H4 (cell line): ENCODE results near the gene OXER1. TPM values are rescaled to one million over a fixed set of nuclear protein-coding genes. Genes with fewer than 3 reads are reported as not detected.
A peak's percentile ranks its signal among the peaks of the same experiment; 100 is the strongest.
"Not testable (repeated sequence)": the region's sequence is repeated elsewhere in the genome, so short reads cannot be mapped to it uniquely, and the experiment has no call there.

Experiments used
- DNase-seq: peaks from one replicate; pipeline ENCODE4 v3.0.0-alpha.2; 2015; ENCODE audit warnings: low spot score
- total RNA-seq: library from RNA; depleted of rRNA; stranded (reverse); fragments of >200 nt; shearing (Covaris generic); gene quantifications from 2 replicates; pipeline ENCODE4 v1.2.3, GENCODE V29; 2014

OXER1 gene
- total RNA-seq, 1 experiment from 2014 or later = not detected

- no peak for DNase-seq
Measured at GRCh38 chr2:42752816-42753813, 10.8 kb downstream of the OXER1 start.

GRCh38 chr2:42752314-42752713 is 11.6 kb downstream of the OXER1 start:
- DNase-seq = no peak

GRCh38 chr2:42748840-42749239 is 15.1 kb downstream of the OXER1 start:
- no peak for DNase-seq

GRCh38 chr2:42747422-42747821 is 16.5 kb downstream of the OXER1 start:
- no peak for DNase-seq

GRCh38 chr2:42744545-42745082 is 19.3 kb downstream of the OXER1 start:
- no peak for DNase-seq

- no peak for DNase-seq
Measured at GRCh38 chr2:42743659-42743990, 20.3 kb downstream of the OXER1 start.

GRCh38 chr2:42742740-42743658 is 20.9 kb downstream of the OXER1 start:
- no peak for DNase-seq

GRCh38 chr2:42741140-42741539 is 22.8 kb downstream of the OXER1 start:
- no peak for DNase-seq

- DNase-seq = no peak
Measured at GRCh38 chr2:42736598-42737322, 27.2 kb downstream of the OXER1 start.

- no peak for DNase-seq
Measured at GRCh38 chr2:42733852-42734251, 30.1 kb downstream of the OXER1 start.

- not testable (repeated sequence) for DNase-seq
Measured at GRCh38 chr2:42731316-42731715, 32.6 kb downstream of the OXER1 start.

GRCh38 chr2:42726680-42727079 is 37.3 kb downstream of the OXER1 start:
- no peak for DNase-seq

- DNase-seq = no peak
Measured at GRCh38 chr2:42725657-42726056, 38.3 kb downstream of the OXER1 start.

- DNase-seq = no peak
Measured at GRCh38 chr2:42724886-42725285, 39.0 kb downstream of the OXER1 start.

- no peak for DNase-seq
Measured at GRCh38 chr2:42723465-42723864, 40.5 kb downstream of the OXER1 start.

- DNase-seq = peak; percentile 57
Measured at GRCh38 chr2:42722320-42723190, 41.4 kb downstream of the OXER1 start.

GRCh38 chr2:42721898-42722297 is 42.0 kb downstream of the OXER1 start:
- DNase-seq = no peak

- no peak for DNase-seq
Measured at GRCh38 chr2:42714686-42715085, 49.2 kb downstream of the OXER1 start.

GRCh38 chr2:42713920-42714319 is 50.0 kb downstream of the OXER1 start:
- DNase-seq = no peak

GRCh38 chr2:42712934-42713333 is 51.0 kb downstream of the OXER1 start:
- DNase-seq = no peak
